ENCODE data around the gene WWP2.

DNA sequence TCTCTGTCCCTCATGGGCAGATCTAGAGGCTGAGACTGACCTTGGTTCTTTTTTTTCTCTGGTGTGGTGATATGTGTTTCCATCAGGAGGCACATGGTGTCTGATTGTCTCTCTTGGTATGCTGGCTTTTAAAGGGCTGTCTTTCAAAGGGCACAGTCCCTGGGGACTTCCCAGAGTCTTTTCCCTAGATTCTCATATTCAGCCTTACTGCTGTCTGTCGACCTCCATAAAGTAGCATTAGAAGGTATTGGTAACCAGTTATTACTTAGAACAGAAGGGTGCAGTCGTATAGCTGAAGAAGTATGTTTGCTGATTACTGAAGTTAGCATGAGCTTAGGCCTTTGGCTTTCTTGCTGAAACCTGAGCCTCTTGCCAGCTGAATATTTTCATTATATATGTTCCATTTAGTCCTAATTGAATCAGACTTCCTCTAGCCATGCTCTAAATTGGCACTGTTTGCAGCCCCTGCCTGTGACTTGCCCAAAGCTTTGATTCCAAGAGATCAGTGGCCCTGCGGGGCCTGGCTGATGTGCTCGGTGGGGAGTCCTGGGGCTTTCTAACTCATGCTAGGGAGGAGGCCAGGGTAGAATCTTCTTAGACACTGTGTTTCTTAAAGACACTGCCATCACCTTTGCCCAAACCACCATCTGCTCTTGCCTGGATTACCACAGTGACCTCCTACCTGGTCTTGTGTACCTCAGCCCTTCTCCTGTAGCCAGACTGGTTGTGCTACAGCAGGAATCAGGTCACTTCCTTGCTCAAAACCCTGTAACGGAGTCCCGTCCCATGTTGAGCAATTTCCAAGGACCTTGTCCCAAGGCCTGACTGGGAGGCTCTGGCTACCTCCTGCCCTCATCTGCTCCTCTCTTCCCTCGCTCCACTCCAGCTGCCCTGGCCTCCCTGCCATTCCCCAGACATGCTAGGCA lies 71.5 kb downstream of the WWP2 start:
- TF ChIP-seq SP1 (IDR thresholded peaks at IDR 0.05) = no peak
- TF ChIP-seq SUZ12 (IDR thresholded peaks at IDR 0.05) = no peak
- TF ChIP-seq LEF1 (IDR thresholded peaks at IDR 0.05; ENCODE audit: borderline replicate concordance) = no peak
- no peak for TF ChIP-seq ARNT (IDR thresholded peaks at IDR 0.05)
- TF ChIP-seq PKNOX1 (IDR thresholded peaks at IDR 0.05) = no peak
- no peak for TF ChIP-seq FOXK2 (IDR thresholded peaks at IDR 0.05)
- no peak for TF ChIP-seq ZNF384 (IDR thresholded peaks at IDR 0.05)
- no peak for TF ChIP-seq BHLHE40 (IDR thresholded peaks at IDR 0.05; ENCODE audit: borderline replicate concordance)
- TF ChIP-seq FOXM1 (IDR thresholded peaks at IDR 0.05; ENCODE audit: borderline replicate concordance) = no peak
- no peak for TF ChIP-seq NFRKB (IDR thresholded peaks at IDR 0.05)
- TF ChIP-seq TARDBP (IDR thresholded peaks at IDR 0.05) = no peak
- TF ChIP-seq CTBP1 (IDR thresholded peaks at IDR 0.05; ENCODE audit: borderline replicate concordance) = no peak

Data from HEK293T (cell line).